WTC11 (cell line): ENCODE measurements around the gene RPS25. TPM values are rescaled to one million over a fixed set of nuclear protein-coding genes. Genes with fewer than 3 reads are reported as not detected.

Source experiments
- CREB1 ChIP-seq: sonication (generic); formaldehyde crosslinking; IDR thresholded peaks from 2 replicates; pipeline ENCODE4 v1.8.0; 2023; ENCODE audit warnings: mild to moderate bottlenecking, missing genetic modification reagents
- ELF4 ChIP-seq: sonication (generic); formaldehyde crosslinking; IDR thresholded peaks from 2 replicates; pipeline ENCODE4 v1.8.1; 2022; ENCODE audit warnings: low read depth, mild to moderate bottlenecking, moderate library complexity, missing genetic modification reagents
- FOXK1 ChIP-seq: sonication (generic); formaldehyde crosslinking; IDR thresholded peaks from 2 replicates; pipeline ENCODE4 v1.8.0; 2022; ENCODE audit warnings: mild to moderate bottlenecking, moderate library complexity, missing genetic modification reagents
- JAZF1 ChIP-seq: fragments of 250-450 bp; sonication (Bioruptor Pico); IDR thresholded peaks from 2 replicates; pipeline ENCODE4 v1.9.0; 2021; ENCODE audit warnings: moderate library complexity, mild to moderate bottlenecking, inconsistent platforms
- KAT7 ChIP-seq: sonication (generic); formaldehyde crosslinking; IDR thresholded peaks from 2 replicates; pipeline ENCODE4 v1.8.1; 2023; ENCODE audit warnings: missing genetic modification reagents, mild to moderate bottlenecking, borderline replicate concordance
- NR3C1 ChIP-seq: sonication (generic); formaldehyde crosslinking; conservative IDR thresholded peaks from 2 replicates; pipeline ENCODE4 v1.8.1; 2023; ENCODE audit warnings: low read depth, mild to moderate bottlenecking, missing genetic modification reagents
- PRRX2 ChIP-seq: fragments of 250-450 bp; sonication (Bioruptor Pico); IDR thresholded peaks from 2 replicates; pipeline ENCODE4 v1.8.0; 2021; ENCODE audit warnings: mild to moderate bottlenecking
- RELA ChIP-seq: sonication (generic); formaldehyde crosslinking; IDR thresholded peaks from 2 replicates; pipeline ENCODE4 v1.8.1; 2022; ENCODE audit warnings: missing genetic modification reagents, mild to moderate bottlenecking, borderline replicate concordance
- RORB ChIP-seq: fragments of 250-450 bp; sonication (Bioruptor Pico); IDR thresholded peaks from 2 replicates; pipeline ENCODE4 v1.9.0; 2021; ENCODE audit warnings: mild to moderate bottlenecking
- TP53 ChIP-seq: sonication (generic); formaldehyde crosslinking; IDR thresholded peaks from 2 replicates; pipeline ENCODE4 v1.8.1; 2023; ENCODE audit warnings: mild to moderate bottlenecking, missing genetic modification reagents
- ZNF219 ChIP-seq: sonication (generic); formaldehyde crosslinking; IDR thresholded peaks from 2 replicates; pipeline ENCODE4 v1.8.0; 2023; ENCODE audit warnings: missing genetic modification reagents, mild to moderate bottlenecking, borderline replicate concordance
- ZNF232 ChIP-seq: sonication (generic); formaldehyde crosslinking; IDR thresholded peaks from 2 replicates; pipeline ENCODE4 v1.8.0; 2022; ENCODE audit warnings: mild to moderate bottlenecking, missing genetic modification reagents
- ZNF396 ChIP-seq: fragments of 250-450 bp; sonication (Bioruptor Pico); IDR thresholded peaks from 2 replicates; pipeline ENCODE4 v1.8.0; 2021; ENCODE audit warnings: mild to moderate bottlenecking, moderate library complexity, borderline replicate concordance
- total RNA-seq: library from RNA; stranded (reverse); gene quantifications from 3 replicates; pipeline ENCODE4 v1.2.3, GENCODE V29; 2021
- TF ChIP-seq, protein P1 (sequence below): sonication (generic); formaldehyde crosslinking; IDR thresholded peaks from 2 replicates; pipeline ENCODE4 v1.8.1; 2023; ENCODE audit warnings: mild to moderate bottlenecking, missing genetic modification reagents
- TF ChIP-seq, protein P2 (sequence below): fragments of 250-450 bp; sonication (Bioruptor Pico); IDR thresholded peaks from 2 replicates; pipeline ENCODE4 v1.8.0; 2021; ENCODE audit warnings: mild to moderate bottlenecking
- TF ChIP-seq, protein P3 (sequence below): sonication (generic); formaldehyde crosslinking; IDR thresholded peaks from 2 replicates; pipeline ENCODE4 v1.8.1; 2022; ENCODE audit warnings: low read depth, missing genetic modification reagents, borderline replicate concordance
- TF ChIP-seq, protein P4 (sequence below): fragments of 250-450 bp; sonication (Bioruptor Pico); conservative IDR thresholded peaks from 2 replicates; pipeline ENCODE4 v1.9.0; 2021; ENCODE audit warnings: mild to moderate bottlenecking
- TF ChIP-seq, protein P5 (sequence below): sonication (generic); formaldehyde crosslinking; conservative IDR thresholded peaks from 2 replicates; pipeline ENCODE4 v1.8.1; 2022; ENCODE audit warnings: mild to moderate bottlenecking, missing genetic modification reagents
- TF ChIP-seq, protein P6 (sequence below): sonication (generic); formaldehyde crosslinking; IDR thresholded peaks from 2 replicates; pipeline ENCODE4 v1.8.1; 2022; ENCODE audit warnings: missing genetic modification reagents, borderline replicate concordance
- TF ChIP-seq, protein P7 (sequence below): fragments of 250-450 bp; sonication (Bioruptor Pico); IDR thresholded peaks from 2 replicates; pipeline ENCODE4 v1.9.0; 2021; ENCODE audit warnings: mild to moderate bottlenecking, borderline replicate concordance
- TF ChIP-seq, protein P8 (sequence below): sonication (generic); formaldehyde crosslinking; IDR thresholded peaks from 2 replicates; pipeline ENCODE4 v1.8.0; 2022; ENCODE audit warnings: missing genetic modification reagents

The RPS25 gene
- total RNA-seq, 1 experiment from 2014 or later: 1,349 TPM

DNA sequence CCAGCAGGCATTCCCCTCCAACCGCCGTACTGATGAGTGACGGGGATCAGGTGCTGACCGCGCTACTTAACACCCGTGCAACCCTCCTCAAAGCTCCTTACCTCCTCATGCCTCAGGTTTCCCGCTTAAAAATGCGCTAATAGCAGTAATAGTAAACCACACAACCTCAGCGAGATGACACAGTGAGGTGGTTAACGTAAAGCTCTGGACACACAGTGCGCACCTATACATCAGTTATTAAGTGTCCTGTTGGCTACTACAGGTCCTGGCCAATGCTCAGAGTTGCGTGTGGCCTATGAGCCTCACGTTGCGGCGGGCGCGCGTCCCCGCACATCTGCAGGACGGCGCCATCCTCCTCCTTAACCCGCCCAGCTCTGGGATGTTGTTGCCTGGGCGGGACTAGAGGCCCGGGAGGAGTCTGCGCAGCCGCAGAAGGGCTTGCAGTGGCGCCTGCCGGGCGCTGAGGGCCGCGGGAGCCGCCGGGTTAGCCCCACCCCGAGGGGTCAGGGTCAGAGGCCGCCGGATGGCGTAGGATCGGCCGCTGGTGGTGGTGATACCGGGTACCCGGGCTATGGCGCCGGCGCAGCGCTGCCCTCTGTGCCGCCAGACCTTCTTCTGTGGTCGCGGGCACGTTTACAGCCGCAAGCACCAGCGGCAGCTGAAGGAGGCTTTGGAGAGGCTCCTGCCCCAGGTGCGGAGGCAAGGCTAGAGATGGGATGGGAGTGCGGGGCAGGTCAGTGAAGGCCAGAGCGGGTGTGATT lies 20.3 kb downstream of the RPS25 start, which contains the start of gene CENATAC (continued):
- TF ChIP-seq, protein P1, sequence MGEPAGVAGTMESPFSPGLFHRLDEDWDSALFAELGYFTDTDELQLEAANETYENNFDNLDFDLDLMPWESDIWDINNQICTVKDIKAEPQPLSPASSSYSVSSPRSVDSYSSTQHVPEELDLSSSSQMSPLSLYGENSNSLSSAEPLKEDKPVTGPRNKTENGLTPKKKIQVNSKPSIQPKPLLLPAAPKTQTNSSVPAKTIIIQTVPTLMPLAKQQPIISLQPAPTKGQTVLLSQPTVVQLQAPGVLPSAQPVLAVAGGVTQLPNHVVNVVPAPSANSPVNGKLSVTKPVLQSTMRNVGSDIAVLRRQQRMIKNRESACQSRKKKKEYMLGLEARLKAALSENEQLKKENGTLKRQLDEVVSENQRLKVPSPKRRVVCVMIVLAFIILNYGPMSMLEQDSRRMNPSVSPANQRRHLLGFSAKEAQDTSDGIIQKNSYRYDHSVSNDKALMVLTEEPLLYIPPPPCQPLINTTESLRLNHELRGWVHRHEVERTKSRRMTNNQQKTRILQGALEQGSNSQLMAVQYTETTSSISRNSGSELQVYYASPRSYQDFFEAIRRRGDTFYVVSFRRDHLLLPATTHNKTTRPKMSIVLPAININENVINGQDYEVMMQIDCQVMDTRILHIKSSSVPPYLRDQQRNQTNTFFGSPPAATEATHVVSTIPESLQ (CRISPR knock-in tag): no peak
- TF ChIP-seq TP53 (CRISPR knock-in tag) (0 out of 2 replicates have a peak, but pooled peaks have one; percentile 48), RELA (CRISPR knock-in tag) (no peak), RORB (no peak), PRRX2 (CRISPR knock-in tag) (no peak), ELF4 (CRISPR knock-in tag) (no peak), NR3C1 (CRISPR knock-in tag) (no peak), ZNF219 (CRISPR knock-in tag) (no peak), JAZF1 (CRISPR knock-in tag) (no peak), ZNF396 (CRISPR knock-in tag) (no peak), FOXK1 (peak; percentile 80; the same call in 1 of the 2 replicates), ZNF232 (CRISPR knock-in tag) (0 out of 2 replicates have a peak, but pooled peaks have one; percentile 14), KAT7 (CRISPR knock-in tag) (peak; percentile 94; the same call in 1 of the 2 replicates), CREB1 (CRISPR knock-in tag) (peak; percentile 75; the same call in 1 of the 2 replicates)
- TF ChIP-seq, protein P2, sequence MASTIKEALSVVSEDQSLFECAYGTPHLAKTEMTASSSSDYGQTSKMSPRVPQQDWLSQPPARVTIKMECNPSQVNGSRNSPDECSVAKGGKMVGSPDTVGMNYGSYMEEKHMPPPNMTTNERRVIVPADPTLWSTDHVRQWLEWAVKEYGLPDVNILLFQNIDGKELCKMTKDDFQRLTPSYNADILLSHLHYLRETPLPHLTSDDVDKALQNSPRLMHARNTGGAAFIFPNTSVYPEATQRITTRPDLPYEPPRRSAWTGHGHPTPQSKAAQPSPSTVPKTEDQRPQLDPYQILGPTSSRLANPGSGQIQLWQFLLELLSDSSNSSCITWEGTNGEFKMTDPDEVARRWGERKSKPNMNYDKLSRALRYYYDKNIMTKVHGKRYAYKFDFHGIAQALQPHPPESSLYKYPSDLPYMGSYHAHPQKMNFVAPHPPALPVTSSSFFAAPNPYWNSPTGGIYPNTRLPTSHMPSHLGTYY (CRISPR knock-in tag): no peak
- TF ChIP-seq, protein P3, sequence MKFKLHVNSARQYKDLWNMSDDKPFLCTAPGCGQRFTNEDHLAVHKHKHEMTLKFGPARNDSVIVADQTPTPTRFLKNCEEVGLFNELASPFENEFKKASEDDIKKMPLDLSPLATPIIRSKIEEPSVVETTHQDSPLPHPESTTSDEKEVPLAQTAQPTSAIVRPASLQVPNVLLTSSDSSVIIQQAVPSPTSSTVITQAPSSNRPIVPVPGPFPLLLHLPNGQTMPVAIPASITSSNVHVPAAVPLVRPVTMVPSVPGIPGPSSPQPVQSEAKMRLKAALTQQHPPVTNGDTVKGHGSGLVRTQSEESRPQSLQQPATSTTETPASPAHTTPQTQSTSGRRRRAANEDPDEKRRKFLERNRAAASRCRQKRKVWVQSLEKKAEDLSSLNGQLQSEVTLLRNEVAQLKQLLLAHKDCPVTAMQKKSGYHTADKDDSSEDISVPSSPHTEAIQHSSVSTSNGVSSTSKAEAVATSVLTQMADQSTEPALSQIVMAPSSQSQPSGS (CRISPR knock-in tag): no peak
- TF ChIP-seq, protein P4, sequence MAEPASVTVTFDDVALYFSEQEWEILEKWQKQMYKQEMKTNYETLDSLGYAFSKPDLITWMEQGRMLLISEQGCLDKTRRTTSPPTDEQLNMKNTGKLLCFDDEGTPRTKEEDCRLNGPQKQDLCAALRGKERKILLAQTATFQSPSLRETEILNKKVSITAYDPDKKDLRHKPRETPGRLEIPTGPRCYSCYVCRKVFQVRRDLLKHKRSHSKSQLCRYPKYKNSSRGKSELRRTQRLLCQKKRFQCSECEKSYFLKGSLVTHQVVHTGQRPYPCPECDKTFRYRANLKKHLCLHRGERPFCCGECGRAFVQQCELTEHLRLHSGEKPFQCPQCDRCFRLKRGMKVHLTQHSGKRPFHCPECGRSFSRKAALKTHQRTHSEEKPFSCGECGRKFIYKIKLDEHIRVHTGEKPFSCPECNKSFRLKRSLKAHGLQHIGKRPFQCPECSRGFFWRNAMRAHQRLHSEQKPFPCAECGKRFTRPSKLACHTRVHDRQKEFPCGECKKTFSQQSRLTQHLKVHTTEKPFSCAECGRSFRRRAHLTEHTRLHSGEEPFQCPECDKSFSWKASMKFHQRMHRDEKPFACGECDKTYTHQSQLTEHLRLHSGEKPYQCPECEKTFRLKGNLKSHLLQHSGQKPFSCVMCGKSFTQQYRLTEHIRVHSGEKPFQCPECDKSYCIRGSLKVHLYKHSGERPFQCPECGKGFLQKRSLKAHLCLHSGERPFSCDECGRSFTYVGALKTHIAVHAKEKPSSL (CRISPR knock-in tag): no peak
- TF ChIP-seq, protein P5, sequence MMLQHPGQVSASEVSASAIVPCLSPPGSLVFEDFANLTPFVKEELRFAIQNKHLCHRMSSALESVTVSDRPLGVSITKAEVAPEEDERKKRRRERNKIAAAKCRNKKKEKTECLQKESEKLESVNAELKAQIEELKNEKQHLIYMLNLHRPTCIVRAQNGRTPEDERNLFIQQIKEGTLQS (CRISPR knock-in tag): no peak
- TF ChIP-seq, protein P6, sequence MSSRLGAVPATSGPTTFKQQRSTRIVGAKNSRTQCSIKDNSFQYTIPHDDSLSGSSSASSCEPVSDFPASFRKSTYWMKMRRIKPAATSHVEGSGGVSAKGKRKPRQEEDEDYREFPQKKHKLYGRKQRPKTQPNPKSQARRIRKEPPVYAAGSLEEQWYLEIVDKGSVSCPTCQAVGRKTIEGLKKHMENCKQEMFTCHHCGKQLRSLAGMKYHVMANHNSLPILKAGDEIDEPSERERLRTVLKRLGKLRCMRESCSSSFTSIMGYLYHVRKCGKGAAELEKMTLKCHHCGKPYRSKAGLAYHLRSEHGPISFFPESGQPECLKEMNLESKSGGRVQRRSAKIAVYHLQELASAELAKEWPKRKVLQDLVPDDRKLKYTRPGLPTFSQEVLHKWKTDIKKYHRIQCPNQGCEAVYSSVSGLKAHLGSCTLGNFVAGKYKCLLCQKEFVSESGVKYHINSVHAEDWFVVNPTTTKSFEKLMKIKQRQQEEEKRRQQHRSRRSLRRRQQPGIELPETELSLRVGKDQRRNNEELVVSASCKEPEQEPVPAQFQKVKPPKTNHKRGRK: no peak
- TF ChIP-seq, protein P7, sequence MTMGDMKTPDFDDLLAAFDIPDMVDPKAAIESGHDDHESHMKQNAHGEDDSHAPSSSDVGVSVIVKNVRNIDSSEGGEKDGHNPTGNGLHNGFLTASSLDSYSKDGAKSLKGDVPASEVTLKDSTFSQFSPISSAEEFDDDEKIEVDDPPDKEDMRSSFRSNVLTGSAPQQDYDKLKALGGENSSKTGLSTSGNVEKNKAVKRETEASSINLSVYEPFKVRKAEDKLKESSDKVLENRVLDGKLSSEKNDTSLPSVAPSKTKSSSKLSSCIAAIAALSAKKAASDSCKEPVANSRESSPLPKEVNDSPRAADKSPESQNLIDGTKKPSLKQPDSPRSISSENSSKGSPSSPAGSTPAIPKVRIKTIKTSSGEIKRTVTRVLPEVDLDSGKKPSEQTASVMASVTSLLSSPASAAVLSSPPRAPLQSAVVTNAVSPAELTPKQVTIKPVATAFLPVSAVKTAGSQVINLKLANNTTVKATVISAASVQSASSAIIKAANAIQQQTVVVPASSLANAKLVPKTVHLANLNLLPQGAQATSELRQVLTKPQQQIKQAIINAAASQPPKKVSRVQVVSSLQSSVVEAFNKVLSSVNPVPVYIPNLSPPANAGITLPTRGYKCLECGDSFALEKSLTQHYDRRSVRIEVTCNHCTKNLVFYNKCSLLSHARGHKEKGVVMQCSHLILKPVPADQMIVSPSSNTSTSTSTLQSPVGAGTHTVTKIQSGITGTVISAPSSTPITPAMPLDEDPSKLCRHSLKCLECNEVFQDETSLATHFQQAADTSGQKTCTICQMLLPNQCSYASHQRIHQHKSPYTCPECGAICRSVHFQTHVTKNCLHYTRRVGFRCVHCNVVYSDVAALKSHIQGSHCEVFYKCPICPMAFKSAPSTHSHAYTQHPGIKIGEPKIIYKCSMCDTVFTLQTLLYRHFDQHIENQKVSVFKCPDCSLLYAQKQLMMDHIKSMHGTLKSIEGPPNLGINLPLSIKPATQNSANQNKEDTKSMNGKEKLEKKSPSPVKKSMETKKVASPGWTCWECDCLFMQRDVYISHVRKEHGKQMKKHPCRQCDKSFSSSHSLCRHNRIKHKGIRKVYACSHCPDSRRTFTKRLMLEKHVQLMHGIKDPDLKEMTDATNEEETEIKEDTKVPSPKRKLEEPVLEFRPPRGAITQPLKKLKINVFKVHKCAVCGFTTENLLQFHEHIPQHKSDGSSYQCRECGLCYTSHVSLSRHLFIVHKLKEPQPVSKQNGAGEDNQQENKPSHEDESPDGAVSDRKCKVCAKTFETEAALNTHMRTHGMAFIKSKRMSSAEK (CRISPR knock-in tag): no peak
- TF ChIP-seq, protein P8, sequence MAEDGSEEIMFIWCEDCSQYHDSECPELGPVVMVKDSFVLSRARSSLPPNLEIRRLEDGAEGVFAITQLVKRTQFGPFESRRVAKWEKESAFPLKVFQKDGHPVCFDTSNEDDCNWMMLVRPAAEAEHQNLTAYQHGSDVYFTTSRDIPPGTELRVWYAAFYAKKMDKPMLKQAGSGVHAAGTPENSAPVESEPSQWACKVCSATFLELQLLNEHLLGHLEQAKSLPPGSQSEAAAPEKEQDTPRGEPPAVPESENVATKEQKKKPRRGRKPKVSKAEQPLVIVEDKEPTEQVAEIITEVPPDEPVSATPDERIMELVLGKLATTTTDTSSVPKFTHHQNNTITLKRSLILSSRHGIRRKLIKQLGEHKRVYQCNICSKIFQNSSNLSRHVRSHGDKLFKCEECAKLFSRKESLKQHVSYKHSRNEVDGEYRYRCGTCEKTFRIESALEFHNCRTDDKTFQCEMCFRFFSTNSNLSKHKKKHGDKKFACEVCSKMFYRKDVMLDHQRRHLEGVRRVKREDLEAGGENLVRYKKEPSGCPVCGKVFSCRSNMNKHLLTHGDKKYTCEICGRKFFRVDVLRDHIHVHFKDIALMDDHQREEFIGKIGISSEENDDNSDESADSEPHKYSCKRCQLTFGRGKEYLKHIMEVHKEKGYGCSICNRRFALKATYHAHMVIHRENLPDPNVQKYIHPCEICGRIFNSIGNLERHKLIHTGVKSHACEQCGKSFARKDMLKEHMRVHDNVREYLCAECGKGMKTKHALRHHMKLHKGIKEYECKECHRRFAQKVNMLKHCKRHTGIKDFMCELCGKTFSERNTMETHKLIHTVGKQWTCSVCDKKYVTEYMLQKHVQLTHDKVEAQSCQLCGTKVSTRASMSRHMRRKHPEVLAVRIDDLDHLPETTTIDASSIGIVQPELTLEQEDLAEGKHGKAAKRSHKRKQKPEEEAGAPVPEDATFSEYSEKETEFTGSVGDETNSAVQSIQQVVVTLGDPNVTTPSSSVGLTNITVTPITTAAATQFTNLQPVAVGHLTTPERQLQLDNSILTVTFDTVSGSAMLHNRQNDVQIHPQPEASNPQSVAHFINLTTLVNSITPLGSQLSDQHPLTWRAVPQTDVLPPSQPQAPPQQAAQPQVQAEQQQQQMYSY: no peak
